DND-41 (cell line): ENCODE results near the gene JCAD.

Source experiments
- CTCF ChIP-seq: IDR thresholded peaks from 2 replicates; pipeline ENCODE4 v1.5.1; 2012; ENCODE audit warnings: borderline replicate concordance, low read length, moderate library complexity, mild to moderate bottlenecking; ENCODE audit not compliant: poor library complexity, severe bottlenecking; ENCODE audit errors: extremely low read depth
- EZH2 ChIP-seq: IDR thresholded peaks from 3 replicates; pipeline ENCODE4 v1.6.1; 2012; ENCODE audit warnings: borderline replicate concordance, low read depth, mild to moderate bottlenecking, moderate library complexity, low read length, inconsistent platforms; ENCODE audit not compliant: severe bottlenecking

DNA sequence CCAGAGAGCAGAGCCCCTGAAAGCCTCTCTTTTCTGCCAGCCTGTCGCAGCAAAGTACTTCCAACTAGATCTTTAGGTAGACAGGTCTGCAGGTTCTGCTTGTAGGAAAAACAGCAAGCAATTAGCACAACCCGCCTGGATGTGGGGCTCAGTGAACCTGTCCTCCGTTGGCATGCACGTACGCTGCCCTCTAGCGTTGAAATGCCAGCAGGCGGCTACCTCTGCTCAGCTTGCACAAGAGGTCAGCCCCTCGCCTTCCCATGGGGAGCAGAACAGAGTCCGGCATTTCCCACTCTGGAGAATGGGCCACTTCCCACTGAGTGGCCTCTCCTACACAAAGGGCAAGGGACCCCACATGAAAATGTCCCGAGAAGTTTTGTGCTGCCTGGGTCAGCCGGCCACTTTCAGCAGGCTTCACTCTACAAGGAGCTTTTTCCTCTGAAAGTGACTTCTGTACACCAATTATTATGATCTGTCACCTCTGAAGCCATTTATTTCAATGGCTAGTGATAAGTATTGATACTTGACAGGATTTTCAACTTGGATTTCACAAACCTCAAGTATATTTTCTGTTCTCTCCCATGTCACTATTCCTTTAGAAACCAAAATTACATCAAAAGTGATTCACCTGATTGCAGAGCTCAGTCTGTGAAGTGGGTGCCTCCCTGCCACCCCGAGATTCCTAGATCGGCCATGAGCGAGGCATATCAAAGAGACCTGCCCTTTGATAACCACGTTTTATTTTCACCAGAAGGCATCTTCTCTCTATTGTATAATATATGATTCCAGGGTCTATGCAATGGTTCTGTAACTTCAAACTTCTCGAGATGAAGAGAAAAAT is 56.7 kb downstream of the JCAD start:
- no peak for TF ChIP-seq EZH2
- TF ChIP-seq CTCF: peak; percentile 92
